Measurements from ENCODE around the gene MFSD11.
"Not testable (repeated sequence)": the region's sequence is repeated elsewhere in the genome, so short reads cannot be mapped to it uniquely, and the experiment has no call there.

MFSD11 gene

DNA sequence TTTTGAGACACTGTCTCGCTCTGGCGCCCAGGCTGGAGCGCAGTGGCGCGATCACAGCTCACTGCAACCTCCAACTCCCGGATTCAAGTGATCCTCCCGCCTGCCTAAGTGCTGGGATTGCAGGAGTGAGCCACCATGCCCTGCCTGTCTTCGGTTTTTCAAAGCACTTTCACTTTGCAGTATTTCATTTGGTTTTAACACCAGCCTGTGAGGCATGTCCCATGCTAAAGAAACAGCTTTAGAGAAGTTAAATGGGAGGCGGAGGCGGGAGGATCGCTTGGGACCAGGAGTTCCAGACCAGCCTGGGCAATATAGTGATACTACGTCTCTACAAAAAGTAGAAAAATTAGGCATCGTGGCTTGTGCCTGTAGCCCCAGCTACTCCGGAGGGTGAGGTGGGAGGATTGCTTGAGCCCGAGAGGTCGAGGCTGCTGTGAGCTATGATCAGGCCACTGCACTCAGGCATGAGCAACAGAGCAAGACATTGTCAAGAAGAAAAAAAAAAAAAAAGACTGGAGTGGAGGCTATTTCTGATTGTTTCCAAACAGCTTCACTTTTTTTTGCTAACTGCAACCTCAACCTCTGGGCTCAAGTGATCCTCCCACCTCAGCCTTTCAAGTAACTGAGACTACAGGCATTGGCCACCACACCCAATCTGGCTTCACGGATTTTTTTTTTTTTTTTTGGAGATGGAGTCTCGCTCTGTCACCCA lies 10.0 kb upstream of the MFSD11 start:
- no peak for DNase-seq

DNA sequence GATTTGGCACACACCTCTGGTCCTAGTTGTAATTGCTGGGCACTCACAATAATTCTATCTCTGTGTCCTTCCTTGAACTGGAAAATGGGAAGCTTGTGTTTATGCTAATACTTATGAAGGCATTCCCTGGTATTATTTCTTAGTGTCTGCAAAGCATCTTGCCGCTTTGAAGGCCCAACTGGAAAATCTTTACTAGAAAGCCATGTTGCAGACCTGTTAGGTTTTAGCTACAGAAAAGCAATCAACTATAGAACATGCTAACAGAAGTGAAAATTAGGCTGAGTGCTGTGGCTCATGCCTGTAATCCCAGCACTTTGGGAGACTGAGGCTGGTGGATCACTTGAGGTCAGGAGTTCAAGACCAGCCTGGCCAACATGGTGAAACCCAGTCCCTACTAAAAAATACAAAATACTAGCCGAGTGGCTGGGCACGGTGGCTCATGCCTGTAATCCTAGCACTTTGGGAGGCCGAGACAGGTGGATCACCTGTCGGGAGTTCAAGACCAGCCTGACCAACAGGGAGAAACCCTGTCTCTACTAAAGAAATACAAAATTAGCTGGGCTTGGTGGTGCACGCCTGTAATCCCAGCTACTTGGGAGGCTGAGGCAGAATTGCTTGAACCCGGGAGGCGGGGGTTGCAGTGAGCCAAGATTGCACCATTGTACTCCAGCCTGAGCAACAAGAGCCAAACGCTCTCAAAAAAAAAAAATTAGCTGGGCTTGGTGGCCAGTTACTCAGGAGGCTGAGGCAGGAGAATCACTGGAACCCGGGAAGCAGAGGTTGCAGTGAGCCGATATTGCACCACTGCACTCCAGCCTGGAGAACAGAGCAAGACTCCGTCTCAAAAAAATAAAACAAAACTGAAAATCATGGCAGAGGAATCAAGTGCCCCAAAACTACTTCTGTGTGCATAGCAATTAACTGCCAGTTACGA lies 5.9 kb upstream of the MFSD11 start:
- DNase-seq, result not testable (repeated sequence)

DNA sequence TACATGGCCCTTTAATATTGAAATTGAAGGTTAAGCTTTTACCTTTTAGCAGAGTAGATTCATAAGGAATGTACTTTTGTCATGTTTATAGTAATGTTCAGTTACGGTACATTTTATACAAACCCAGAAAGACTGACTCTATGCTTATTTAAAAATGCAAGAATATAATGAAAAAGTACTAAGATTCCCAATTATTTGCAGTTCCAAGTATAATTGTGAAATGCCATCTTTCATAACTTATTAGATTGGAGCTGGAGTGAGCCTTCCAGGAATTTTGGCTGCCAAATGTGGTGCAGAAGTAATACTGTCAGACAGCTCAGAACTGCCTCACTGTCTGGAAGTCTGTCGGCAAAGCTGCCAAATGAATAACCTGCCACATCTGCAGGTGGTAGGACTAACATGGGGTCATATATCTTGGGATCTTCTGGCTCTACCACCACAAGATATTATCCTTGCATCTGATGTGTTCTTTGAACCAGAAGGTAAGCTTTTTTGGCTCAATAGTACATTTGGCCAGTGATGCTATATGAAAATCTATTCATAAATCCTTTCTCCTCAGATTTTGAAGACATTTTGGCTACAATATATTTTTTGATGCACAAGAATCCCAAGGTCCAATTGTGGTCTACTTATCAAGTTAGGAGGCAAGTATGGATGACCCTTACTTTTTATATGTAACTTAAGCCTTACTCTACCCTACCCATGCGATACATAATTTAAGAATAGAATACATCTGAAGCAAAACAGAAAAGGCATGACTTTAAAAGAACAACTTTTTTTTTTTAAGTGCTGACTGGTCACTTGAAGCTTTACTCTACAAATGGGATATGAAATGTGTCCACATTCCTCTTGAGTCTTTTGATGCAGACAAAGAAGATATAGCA lies 4.9 kb upstream of the MFSD11 start:
- no peak for DNase-seq

DNA sequence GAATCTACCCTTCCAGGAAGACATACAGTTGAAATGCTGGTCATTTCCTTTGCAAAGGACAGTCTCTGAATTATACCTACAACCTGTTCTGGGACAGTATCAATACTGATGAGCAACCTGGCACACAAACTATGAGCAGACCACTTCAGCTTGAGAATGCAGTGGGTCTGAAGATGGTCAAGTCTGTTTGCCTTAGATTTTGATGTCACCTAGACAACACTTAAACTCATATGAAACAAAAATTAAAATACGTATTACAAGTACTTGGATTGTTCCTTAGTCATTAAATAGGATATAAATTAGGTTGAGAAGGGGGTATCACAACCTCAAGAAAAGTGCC lies 4.3 kb upstream of the MFSD11 start:
- no peak for DNase-seq

DNA sequence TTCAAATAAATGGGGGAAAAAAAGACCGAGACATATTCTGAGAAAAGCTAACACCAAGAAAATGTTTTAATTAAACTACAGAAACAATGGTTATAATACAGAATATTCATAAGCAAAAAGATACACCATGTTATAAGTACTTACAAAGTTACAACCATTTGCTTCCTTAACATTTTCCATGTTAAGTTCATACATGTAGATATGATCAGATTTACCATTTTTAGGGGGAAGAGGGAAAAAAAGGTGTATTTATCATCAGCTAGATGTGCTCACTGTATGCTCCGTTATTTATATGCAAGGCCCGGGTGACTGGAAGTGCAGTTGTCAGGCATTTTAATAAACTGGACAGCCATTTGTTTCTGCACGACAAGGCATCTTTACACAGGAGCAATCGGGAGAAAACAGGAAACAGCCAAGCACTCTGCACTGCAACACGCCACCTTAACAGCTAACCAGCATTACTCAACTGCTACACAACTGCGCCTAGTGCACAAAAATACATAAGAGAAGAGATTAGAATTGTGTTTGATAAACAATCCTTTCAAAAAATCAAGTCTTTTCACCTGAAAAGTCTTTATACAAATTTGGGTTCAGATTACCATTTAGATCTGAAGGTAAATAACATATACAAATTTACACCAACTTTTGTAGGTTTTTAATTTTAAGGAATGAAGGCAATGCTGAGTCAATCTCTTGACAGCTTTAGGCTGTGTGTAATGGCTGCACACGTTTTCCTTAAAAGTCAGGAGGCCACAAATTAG lies 3.7 kb upstream of the MFSD11 start:
- no peak for DNase-seq

DNA sequence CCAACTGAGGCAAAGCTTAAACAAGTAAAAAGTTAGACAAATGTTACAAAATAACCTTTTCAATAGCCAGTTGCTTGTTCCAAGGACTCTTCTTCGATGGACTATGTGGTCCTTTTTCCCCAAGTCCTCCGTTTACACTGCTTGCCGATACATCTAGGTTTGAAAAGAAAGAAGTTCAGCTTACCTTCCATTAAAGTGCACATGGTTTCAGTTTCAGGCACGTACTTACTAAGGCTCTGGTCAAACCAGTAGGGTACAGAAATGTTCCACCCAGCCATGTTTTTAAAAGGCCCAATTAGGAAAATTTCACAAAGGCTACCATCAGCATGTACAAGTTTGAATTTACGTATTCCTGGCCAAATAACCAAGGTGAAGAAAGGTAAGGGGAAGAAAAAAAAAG lies 2.9 kb upstream of the MFSD11 start:
- DNase-seq, result no peak

DNA sequence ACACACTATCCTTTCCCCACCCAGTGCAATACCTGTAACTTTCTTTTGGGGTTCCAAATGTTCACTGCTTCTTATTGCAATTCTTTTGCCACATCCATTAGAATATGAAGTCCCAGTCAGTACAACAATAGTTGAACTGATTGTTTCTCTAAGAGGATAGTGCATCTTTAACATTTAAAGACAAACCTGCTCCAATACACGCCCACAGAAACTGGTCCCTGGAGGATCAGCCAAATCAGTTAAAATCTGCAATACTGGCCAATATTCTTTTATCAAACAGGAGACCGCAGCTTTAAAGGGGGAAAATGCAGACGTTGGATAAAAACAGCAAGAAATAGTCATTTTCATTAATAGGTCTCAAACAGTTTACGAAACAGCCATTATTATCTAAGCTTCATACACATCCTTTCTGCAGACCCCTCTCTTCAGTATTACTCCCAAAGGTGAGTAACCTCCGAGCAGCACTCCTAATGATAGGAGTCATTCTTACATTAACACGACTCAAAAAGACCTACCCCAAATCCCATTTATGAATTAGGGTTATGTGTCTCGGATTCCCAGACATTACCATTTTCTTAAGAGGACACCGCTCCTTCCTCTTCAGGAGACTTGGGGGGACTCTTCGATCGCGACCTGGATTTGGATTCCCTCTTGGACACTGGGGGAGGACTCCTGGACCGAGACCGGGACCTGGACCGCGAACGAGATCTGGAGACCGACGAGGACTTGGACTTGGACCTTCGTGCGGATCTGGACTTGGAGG lies 2.2 kb upstream of the MFSD11 start:
- DNase-seq, result no peak

DNA sequence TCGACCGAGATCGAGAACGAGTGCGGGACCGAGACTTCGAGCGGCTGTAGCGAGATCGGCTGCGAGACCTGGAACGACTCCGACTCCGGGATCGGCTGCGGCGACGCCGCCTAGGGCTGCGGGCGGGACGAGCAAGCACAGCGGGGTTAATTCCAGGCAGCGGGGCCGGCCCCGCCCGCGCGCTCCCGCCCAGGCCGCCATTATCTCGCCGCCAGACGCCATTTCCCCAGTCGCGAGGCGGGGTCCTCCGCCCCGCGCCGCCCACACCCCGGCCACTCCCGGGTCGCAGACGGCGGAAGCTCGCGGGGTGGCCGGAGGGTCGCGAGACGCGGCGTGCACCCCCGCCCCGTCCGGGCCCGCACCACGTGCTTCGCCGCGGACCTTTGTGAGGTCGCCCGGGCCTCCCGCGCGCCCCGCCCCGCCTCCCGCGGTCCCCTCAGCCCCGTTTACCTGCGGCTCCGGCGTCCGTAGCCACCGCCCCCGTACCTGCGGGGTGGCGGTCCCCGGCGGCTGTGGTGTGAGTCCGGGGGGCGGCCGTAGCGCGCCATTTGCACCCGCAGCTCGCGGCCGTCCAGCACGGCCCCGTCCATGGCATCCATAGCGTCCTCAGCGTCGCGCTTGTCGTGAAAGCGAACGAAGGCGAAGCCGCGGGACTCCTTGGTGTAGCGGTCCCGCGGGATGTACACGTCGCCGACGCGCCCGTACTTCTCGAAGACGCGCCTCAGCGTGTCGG lies 1.4 kb upstream of the MFSD11 start:
- peak; percentile 57 for DNase-seq

DNA sequence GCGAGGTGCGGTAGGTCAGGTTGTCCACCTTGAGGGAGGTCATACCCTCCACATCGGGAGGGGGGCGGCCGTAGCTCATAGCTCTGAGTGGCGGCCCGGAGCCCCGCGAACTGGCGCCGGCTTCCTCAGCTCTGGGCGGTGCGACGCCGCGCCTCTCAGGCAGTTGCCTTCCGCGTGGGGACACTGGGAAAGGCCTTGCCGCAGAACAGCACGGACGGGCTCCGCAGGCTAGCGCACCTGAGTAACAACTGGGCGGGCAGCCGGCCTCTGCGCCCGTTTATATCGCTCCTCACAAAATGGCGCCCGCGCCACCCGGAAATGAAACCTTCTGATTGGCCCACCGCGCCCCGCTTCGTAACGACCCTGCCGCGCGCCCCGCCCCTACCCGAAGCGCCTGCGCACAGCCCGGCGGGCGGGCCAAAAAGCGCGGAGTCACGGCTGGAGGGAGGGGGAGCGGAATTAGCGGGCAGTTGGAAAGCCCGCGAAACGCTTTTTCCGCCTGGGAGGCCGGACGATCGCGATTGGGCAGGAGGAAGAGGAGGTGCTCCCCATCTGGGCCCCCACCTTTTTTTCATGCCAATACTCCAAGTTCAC lies 740 bp upstream of the MFSD11 start, which contains the start of gene SRSF2:
TSS of gene SRSF2 (minus strand) at position 250 of the 594 bp plus-strand sequence. CDS start at position 79, 171 bp downstream.
- peak; percentile 99 for DNase-seq

DNA sequence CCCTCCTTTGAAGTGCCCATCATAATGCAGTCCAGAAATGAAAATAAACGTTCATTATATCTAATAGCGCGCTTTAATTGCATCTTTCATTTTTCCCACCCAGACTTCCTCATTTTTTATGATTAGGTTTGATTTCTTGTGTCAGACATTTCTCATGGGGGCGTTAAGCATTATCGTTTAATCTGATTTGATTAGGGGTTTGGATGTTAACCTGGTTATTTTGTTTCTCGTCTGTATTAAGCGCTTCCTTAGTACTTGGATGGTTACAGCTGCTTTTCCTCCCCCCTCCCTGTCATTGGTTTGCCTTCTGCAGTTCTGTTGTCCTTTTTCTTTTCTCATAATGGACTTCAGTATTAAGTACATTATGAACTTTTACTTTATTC lies 540 bp downstream of the MFSD11 start:
- no peak for DNase-seq

DNA sequence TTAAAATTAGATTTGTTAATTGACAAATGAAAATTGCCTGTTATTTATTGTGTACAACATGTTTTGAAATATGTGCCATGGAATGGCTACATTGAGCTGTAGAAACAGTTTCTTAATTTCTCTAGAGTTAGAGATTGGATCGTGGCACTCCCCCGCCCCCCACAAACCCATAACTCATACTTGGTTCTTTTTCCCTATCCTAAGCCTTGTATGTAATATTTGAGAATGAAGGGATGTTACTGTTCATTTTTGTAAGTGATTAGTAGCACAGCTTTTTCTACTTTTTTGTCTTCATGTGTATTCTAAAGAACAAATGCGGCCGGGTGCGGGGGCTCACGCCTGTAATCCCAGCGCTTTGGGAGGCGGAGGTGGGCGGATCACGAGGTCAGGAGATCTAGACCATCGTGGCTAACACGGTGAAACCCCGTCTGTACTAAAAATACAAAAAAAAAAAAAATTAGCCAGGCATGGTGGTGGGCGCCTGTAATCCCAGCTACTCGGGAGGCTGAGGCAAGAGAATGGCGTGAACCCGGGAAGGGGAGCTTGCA lies 1.7 kb downstream of the MFSD11 start:
- not testable (repeated sequence) for DNase-seq

DNA sequence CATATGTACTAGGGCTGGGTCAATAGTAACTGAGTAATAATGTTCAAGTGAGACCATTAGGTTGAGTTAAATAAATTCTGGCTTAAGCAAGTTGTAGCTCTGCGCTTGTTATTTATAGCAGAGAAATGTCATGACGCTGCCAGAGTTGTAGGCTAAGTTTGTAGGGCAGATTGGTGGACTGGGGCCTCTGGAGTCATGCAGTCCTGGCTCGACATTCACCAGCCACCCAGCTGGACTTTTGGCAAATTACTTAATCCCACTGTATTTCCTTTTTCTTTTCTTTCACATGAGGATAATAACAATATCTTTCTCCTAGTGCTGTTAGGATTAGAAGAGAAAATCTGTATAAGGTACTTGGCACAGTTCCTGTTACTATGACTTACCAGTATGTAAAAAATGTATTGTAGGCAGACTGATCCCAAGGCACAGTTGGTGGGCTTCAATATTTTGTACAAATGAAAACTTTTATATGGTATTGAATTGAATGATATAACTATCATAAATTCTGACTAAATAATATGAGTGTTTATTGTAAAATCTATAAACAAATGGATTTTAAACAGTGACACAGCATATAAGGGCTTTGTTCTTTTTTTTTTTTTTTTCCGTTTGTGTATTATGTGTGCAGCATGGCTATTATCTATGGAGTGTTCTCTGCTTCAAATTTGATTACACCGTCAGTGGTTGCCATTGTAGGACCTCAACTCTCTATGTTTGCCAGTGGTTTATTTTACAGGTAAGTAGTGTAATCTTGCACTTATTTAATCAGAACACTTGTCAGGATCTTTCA lies 2.6 kb downstream of the MFSD11 start:
- DNase-seq, result no peak

DNA sequence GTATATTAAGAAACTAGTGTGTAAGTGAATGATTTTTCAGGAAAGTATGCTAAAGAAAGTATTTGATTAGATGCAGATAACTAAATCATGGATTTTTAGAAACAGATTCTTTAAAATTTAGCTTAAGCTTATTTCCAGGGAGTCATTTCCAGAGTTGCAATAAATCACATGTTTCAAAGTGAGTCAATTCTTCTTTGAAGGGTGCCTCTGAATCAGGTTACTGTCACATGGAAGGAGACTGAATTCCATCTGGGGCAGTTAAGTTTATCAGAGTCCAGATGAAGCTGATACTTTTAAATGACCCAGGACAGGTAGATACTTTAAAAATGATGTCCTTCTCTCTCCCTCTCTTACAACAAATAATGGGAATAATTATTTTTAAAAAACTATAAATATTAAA lies 5.0 kb downstream of the MFSD11 start:
- DNase-seq, result no peak

DNA sequence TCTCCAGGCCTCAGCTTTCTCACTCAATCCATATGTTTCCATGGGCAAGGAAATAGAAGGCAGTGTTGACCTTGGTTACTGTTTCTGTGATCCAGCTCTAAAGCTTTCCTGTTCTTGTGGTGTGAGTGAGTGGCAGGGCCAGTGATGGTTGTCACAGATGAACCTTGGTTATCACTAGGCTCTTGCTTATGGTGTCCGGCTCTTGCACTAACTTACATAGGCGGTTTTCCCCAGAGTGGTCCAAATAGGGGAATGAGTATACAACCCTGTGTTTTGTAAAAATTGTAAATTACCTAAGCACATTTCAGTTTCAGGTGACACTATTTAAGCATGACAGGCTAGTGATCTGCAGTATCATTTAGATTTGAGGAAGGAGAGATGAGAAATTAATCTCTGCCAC lies 6.8 kb downstream of the MFSD11 start:
- DNase-seq, result no peak

DNA sequence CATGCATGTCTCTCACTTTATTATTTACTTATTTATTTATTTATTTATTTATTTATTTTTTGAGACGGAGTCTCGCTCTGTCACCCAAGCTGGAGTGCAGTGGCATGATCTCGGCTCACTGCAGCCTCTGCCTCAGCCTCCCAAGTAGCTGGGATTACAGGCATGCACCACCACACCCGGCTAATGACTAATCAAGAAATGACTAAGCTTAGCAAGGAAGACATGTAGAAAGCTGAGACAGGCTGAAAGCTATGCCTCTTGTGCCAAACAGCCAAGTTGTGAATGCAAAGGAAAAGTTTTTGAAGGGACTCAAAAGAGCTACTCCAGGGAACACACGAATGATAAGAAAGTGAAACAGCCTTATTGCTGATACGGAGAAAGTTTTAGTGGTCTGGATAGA lies 7.9 kb downstream of the MFSD11 start:
- DNase-seq, result not testable (repeated sequence)

DNA sequence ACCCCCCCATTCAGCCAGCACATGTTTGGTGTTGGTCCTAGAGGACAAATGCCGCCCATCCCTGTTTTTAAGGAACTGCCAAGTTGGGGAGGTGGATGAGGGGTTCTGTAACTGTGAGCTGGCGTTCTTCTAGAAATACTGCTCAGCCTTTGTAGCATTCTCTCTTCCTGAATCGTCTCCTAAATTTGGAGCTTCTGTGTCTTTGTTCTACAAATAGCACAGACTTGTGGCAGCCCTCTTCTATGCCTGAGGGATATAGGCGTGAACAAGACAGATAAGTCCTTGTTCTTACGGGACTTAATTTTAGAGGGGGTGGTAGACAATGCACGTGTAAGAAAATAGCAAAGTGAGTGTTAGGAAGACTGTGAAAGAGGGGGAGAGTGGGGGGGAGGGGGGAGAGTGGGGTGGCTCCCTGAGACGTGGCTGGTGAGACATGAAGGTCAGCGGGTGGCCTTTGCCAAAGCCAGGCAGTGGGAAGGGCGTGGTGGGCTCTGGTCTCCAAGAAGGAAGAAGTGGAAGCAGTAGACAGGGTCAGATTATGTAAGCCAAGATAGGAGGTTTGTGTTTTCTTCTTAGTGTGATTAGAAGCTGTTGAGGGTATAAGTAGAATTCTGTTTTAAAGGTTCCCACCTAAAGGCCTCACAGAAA lies 9.9 kb downstream of the MFSD11 start:
- no peak for DNase-seq

DNA sequence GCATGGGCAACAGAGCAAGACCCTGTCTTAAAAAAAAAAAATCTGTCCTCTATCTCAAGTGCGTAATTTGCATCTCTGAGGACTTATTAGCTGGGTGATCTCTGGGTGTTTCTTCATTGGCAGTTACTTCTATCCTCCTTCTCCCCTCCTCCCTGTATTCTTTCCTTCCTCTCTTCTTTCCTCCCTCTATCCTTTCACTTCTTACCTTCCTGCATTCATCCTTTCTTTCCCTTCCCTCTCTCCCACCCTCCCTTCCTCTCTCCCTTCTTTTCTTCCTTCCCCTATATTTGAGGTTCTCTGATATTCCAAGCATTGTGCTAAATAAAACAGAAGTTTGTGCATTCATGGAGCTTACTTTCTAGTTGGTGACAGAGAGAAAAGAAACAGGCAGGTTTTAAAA lies 10.7 kb downstream of the MFSD11 start:
- no peak for DNase-seq

DNA sequence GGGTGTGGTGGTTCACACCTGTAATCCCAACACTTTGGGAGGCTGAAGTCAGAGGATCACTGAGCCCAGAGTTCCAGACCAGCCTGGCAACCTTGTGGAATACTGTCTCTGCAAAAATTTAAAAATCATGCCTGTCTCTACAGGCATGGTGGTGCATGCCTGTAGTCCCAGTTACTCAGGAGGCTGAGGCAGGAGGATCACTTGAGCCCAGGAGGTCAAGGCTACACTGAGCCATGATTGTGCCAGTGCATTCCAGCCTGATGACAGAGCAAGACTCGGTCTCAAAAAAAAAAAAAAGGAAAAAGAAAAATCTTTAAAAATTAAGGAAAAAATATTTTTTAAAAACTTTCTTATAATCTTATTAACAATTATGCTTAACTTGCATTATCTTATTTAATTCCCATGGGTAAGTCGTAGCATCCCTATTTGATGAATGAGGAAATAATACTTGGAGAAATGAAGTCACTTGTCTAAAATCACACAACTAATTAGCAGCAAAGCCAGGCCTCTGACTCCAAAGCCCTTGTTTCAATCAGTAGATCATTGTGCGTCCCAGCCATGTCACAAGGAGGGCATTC lies 13.6 kb downstream of the MFSD11 start:
- no peak for DNase-seq

Data from activated CD4-positive, alpha-beta T cell treated with anti-CD3 and anti-CD28 coated beads for 1 hour (primary cell).